B cell (primary cell): ENCODE measurements around the gene AK9. TPM values are rescaled to one million over a fixed set of nuclear protein-coding genes. Genes with fewer than 3 reads are reported as not detected.

ENCODE experiments used
- ATAC-seq: fragments of 200-7000 bp; cut with Tn5 transposase; one replicate; pipeline ENCODE4 v1.10.0; 2021; ENCODE audit warnings: low read depth, mild to moderate bottlenecking, moderate number of reproducible peaks, moderate library complexity
- CTCF ChIA-PET: fragments of 350-600 bp; sonication (Branson Sonifier 250); formaldehyde crosslinking; loops from one replicate; lab custom pipeline; 2021; ENCODE audit warnings: antibody characterized with exemption, inconsistent platforms; lab: Charles Lee
- POLR2A ChIA-PET: fragments of 350-600 bp; sonication (Branson Sonifier 250); formaldehyde crosslinking; loops from one replicate; lab custom pipeline; 2021; ENCODE audit warnings: antibody characterized with exemption; lab: Charles Lee
- DNase-seq: peaks from one replicate; pipeline ENCODE4 v3.0.0; 2013
- H2AFZ ChIP-seq: 2 replicates; pipeline ENCODE4 v1.6.1; 2012; ENCODE audit warnings: mild to moderate bottlenecking, low read depth, low read length; ENCODE audit not compliant: insufficient read depth, poor library complexity, severe bottlenecking
- H3K27ac ChIP-seq, 2 donors: 1 replicate in 1 of 2; 2 replicates in 1 of 2; pipeline ENCODE4 v1.5.1; 2012 to 2013; ENCODE audit warnings: low read length in 2 of 2, mild to moderate bottlenecking in 2 of 2, moderate library complexity in 1 of 2
- H3K27me3 ChIP-seq, 4 experiments: fragments of 200-600 bp in 1 of 4; sonication (generic) in 1 of 4; replicated peaks in 1 of 4; 1 replicate in 2 of 4; 2 replicates in 2 of 4; pipeline versions ENCODE4 v1.6.1 to v1.7.0; 2013 to 2016; ENCODE audit warnings: low read length in 3 of 4, mild to moderate bottlenecking in 2 of 4, mixed read lengths in 1 of 4, moderate library complexity in 1 of 4; ENCODE audit not compliant: insufficient read depth in 4 of 4, control insufficient read depth in 3 of 4; ENCODE audit errors: control extremely low read depth in 1 of 4
- H3K36me3 ChIP-seq, 2 experiments: replicated peaks in 1 of 2; 1 replicate in 1 of 2; 2 replicates in 1 of 2; pipeline versions ENCODE4 v1.6.1 to v1.7.1; 2013; ENCODE audit warnings: low read length in 1 of 2; ENCODE audit not compliant: insufficient read depth in 2 of 2, control insufficient read depth in 1 of 2; ENCODE audit errors: control extremely low read depth in 1 of 2, extremely low read depth in 1 of 2
- H3K4me1 ChIP-seq, 2 donors: fragments of 200-600 bp in 1 of 2; sonication (generic) in 1 of 2; 1 replicate in 1 of 2; 2 replicates in 1 of 2; pipeline versions ENCODE4 v1.5.1 to v1.6.1; 2013 to 2017; ENCODE audit warnings: low read length in 2 of 2; ENCODE audit not compliant: control insufficient read depth in 2 of 2, insufficient read depth in 2 of 2
- H3K4me2 ChIP-seq: replicated peaks from 2 replicates; pipeline ENCODE3; 2012; ENCODE audit warnings: mild to moderate bottlenecking, low read depth, low read length; ENCODE audit not compliant: poor library complexity, severe bottlenecking
- H3K4me3 ChIP-seq, 5 experiments: fragments of 200-600 bp in 1 of 5; sonication (generic) in 1 of 5; 1 replicate in 3 of 5; 2 replicates in 2 of 5; pipeline versions ENCODE4 v1.5.1 to v1.7.0; 2011 to 2016; ENCODE audit warnings: low read length in 4 of 5, mild to moderate bottlenecking in 4 of 5, low read depth in 2 of 5, control low read depth in 1 of 5, moderate library complexity in 1 of 5; ENCODE audit not compliant: insufficient read depth in 1 of 5; ENCODE audit errors: control extremely low read depth in 1 of 5, extremely low read depth in 1 of 5
- H3K79me2 ChIP-seq: fragments of 200-600 bp; sonication (generic); one replicate; pipeline ENCODE4 v1.6.0; 2016; ENCODE audit warnings: low read length; ENCODE audit not compliant: control insufficient read depth, insufficient read depth
- H3K9ac ChIP-seq: fragments of 200-600 bp; sonication (generic); 2 replicates; pipeline ENCODE4 v1.6.1; 2017; ENCODE audit warnings: mild to moderate bottlenecking, low read length, moderate library complexity
- H3K9me3 ChIP-seq, 3 donors: one replicate each; pipeline versions ENCODE4 v1.6.1 to v1.7.1; 2013; ENCODE audit warnings: low read length in 2 of 3; ENCODE audit not compliant: control insufficient read depth in 2 of 3, insufficient read depth in 1 of 3; ENCODE audit errors: control extremely low read depth in 1 of 3
- H4K20me1 ChIP-seq: 2 replicates; pipeline ENCODE4 v1.6.0; 2012; ENCODE audit warnings: mild to moderate bottlenecking, low read length; ENCODE audit not compliant: insufficient read depth, control insufficient read depth, poor library complexity, severe bottlenecking
- H3K27ac Mint-ChIP-seq: one replicate; pipeline ENCODE4 v1.8.0; 2021; ENCODE audit warnings: mixed read lengths
- H3K27me3 Mint-ChIP-seq: one replicate; pipeline ENCODE4 v1.8.0; 2021; ENCODE audit warnings: mixed read lengths
- H3K4me1 Mint-ChIP-seq: one replicate; pipeline ENCODE4 v1.8.0; 2021; ENCODE audit warnings: mixed read lengths
- H3K4me3 Mint-ChIP-seq: one replicate; pipeline ENCODE4 v1.8.0; 2021; ENCODE audit warnings: mixed read lengths
- H3K9me3 Mint-ChIP-seq: one replicate; pipeline ENCODE4 v1.8.0; 2022; ENCODE audit warnings: mixed read lengths; ENCODE audit not compliant: insufficient read depth
- EZH2 ChIP-seq: IDR thresholded peaks from 2 replicates; pipeline ENCODE4 v1.6.1; 2012; ENCODE audit warnings: borderline replicate concordance, low read depth, mild to moderate bottlenecking, moderate library complexity, low read length; ENCODE audit not compliant: insufficient read depth, poor library complexity, severe bottlenecking
- WGBS: methylation state at CpG from one replicate; pipeline ENCODE4 v1.1.5; 2013; ENCODE audit warnings: missing lambda C conversion rate; ENCODE audit not compliant: insufficient coverage; 5-methylcytosine and 5-hydroxymethylcytosine counted together
- intact Hi-C: fragments of 100-400 bp; cut with micrococcal nuclease; formaldehyde crosslinking; loops from one replicate; pipeline ENCODE4 v1.10.0; 2022
- polyA plus RNA-seq: library from polyadenylated mRNA; depleted of rRNA; stranded (reverse); fragments of >200 nt; gene quantifications from 2 replicates; pipeline ENCODE4 v1.2.3, GENCODE V29; 2012
- total RNA-seq, 2 donors: library from RNA; stranded (reverse); fragments of 120-200 nt in 1 of 2; gene quantifications; 1 replicate in 1 of 2; 2 replicates in 1 of 2; pipeline versions ENCODE4 v1.2.3 to v1.2.4, GENCODE V29; 2013 to 2022
- TF ChIP-seq, protein P1 (sequence below): fragments of 200-600 bp; IDR thresholded peaks from one replicate; pipeline ENCODE4 v1.8.0; 2022; ENCODE audit warnings: antibody characterized with exemption, mild to moderate bottlenecking

The AK9 gene
- total and polyA plus RNA-seq, 2 donors (not counting 1 experiment from before 2014, with no cell fraction given), result 6.4 to 26.5 TPM

DNA sequence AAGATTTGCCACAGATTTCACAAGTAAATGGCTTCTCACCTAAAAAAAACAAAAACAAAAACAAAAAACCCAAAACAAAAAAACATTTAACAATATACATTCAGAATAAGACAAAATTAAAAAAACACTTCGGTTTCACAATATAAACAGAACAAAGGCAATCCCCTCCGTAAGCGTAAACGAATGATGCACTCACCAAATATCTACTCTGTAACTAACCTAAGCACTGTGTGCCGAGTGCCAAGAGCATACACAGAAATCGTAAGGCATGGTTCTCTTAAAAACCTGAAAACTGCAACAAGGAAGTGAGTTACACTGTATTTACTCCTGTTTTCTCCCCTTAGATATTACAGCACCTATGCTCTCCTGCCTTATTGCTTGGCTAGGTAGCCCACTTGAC, 223.3 kb downstream of the AK9 start:
- WGBS, result 98% methylated on average over 6 of the region's 6 CpGs
- ChIA-PET POLR2A (no interaction called here), CTCF (no interaction called here)
- no peak overlapping the region for H3K27ac Mint-ChIP-seq
- Histone ChIP-seq H2AFZ (no peak overlapping the region), H3K9ac (no peak overlapping the region), H3K9me3 (no peaks in the 10 kb centered on the region), H3K4me2 (no peak overlapping the region), H4K20me1 (peaks cover 54% of the 10 kb centered on the region), H3K27ac (no peak overlapping the region), H3K36me3 (peaks cover 0 to 89% of the 10 kb centered on the region in 2 experiments), H3K4me3 (no peak overlapping the region), H3K27me3 (no peaks in the 10 kb centered on the region), H3K4me1 (peaks cover 14 to 19% of the 10 kb centered on the region in 2 donors), H3K79me2 (peaks cover 82% of the 10 kb centered on the region)
- DNase-seq (no peak), ATAC-seq (no peak)
- H3K9me3 Mint-ChIP-seq, result no peaks in the 10 kb centered on the region
- TF ChIP-seq EZH2, result no peak
- TF ChIP-seq, protein P1, sequence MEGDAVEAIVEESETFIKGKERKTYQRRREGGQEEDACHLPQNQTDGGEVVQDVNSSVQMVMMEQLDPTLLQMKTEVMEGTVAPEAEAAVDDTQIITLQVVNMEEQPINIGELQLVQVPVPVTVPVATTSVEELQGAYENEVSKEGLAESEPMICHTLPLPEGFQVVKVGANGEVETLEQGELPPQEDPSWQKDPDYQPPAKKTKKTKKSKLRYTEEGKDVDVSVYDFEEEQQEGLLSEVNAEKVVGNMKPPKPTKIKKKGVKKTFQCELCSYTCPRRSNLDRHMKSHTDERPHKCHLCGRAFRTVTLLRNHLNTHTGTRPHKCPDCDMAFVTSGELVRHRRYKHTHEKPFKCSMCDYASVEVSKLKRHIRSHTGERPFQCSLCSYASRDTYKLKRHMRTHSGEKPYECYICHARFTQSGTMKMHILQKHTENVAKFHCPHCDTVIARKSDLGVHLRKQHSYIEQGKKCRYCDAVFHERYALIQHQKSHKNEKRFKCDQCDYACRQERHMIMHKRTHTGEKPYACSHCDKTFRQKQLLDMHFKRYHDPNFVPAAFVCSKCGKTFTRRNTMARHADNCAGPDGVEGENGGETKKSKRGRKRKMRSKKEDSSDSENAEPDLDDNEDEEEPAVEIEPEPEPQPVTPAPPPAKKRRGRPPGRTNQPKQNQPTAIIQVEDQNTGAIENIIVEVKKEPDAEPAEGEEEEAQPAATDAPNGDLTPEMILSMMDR, result no peak
- no peak overlapping the region for H3K4me3 Mint-ChIP-seq
- H3K4me1 Mint-ChIP-seq, result peaks cover 52% of the 10 kb centered on the region
- H3K27me3 Mint-ChIP-seq, result no peaks in the 10 kb centered on the region
- intact Hi-C loops, result no loop called here

DNA sequence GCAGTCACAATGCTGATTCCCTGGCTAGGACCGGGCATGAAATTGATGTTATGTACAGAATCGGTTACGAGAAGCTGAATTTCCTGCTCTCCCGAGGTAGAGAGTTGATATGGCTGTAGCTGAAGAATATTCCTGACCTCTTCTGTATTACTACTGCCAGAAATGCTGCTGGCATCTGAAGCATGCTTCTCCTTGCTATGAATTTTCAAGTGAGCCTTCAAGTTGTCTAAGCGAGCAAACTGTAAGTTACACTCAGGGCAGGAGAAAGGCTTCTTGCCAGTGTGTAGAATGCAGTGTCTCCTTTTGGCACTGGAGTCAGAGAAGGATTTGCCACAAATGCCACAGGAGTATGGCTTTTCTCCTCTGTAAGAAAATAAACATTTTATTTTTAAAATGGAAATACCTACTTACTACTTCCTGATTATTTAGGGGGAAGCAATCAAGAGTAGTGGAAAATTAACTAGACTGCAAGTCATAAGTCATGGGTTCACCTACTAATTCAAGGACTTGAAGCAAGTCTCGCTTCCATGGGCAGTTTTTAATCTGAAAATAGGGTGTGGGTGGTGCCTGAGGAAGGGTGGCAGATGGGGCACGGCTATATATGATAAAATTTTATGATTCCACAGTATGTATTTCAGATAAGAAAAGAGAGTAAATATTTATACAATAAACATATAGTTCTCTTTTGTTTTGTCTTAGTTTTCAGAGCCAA, 224.6 kb downstream of the AK9 start:
- peaks cover under 1 to 5% of the 10 kb centered on the region in 2 donors for H3K4me1 ChIP-seq
- DNase-seq (no peak), ATAC-seq (no peak)
- H3K4me1 Mint-ChIP-seq, result peaks cover 47% of the 10 kb centered on the region
- H3K27me3 ChIP-seq, result no peaks in the 10 kb centered on the region
- no peak overlapping the region for H2AFZ ChIP-seq
- H4K20me1 ChIP-seq, result peaks cover 40% of the 10 kb centered on the region
- H3K4me3 ChIP-seq, result no peak overlapping the region
- H3K36me3 ChIP-seq, result peaks cover 0 to 93% of the 10 kb centered on the region in 2 experiments
- WGBS, result 97% methylated on average over 5 of the region's 7 CpGs
- H3K4me2 ChIP-seq, result no peak overlapping the region
- H3K27me3 Mint-ChIP-seq, result no peaks in the 10 kb centered on the region
- POLR2A ChIA-PET, result interaction anchor here (1.5 kb wide), 1 partner anchor 10 kb away, joined by 5 read pairs; the partner anchor contains the start of gene MICAL1
- no peaks in the 10 kb centered on the region for H3K9me3 Mint-ChIP-seq
- intact Hi-C loops, result no loop called here
- H3K27ac Mint-ChIP-seq, result peak overlapping the region; percentile 7
- H3K9me3 ChIP-seq, result peaks cover 0 to under 1% (median 0%) of the 10 kb centered on the region in 3 donors
- TF ChIP-seq EZH2, result no peak
- TF ChIP-seq, protein P1, result no peak
- no peak overlapping the region for H3K9ac ChIP-seq
- CTCF ChIA-PET, result no interaction called here
- H3K4me3 Mint-ChIP-seq, result no peak overlapping the region
- H3K79me2 ChIP-seq, result peaks cover 69% of the 10 kb centered on the region
- no peak overlapping the region for H3K27ac ChIP-seq
